Calu3 (cell line): ENCODE data around the gene NUAK2. TPM values are rescaled to one million over a fixed set of nuclear protein-coding genes. Genes with fewer than 3 reads are reported as not detected.

ENCODE experiments used
- BruUV-seq: library from RNA; stranded (reverse); fragments of 400-500 nt; replicated peaks from 2 replicates; lab custom pipeline; 2021; lab: Mats Ljungman, UMichigan
- CTCF ChIA-PET: fragments of 300-600 bp; sonication (Branson Sonifier 250); formaldehyde crosslinking; loops from one replicate; lab custom pipeline; 2022; ENCODE audit warnings: antibody characterized with exemption; lab: Charles Lee
- DNase-seq: peaks from one replicate; pipeline ENCODE4 v3.0.0; 2022
- H3K27ac Mint-ChIP-seq: one replicate; pipeline ENCODE4 v1.8.0; 2022; ENCODE audit warnings: mixed read lengths; ENCODE audit not compliant: unreplicated experiment
- H3K27me3 Mint-ChIP-seq: one replicate; pipeline ENCODE4 v1.8.0; 2022; ENCODE audit warnings: mixed read lengths; ENCODE audit not compliant: unreplicated experiment
- H3K36me3 Mint-ChIP-seq: one replicate; pipeline ENCODE4 v1.8.0; 2022; ENCODE audit warnings: mild to moderate bottlenecking, moderate library complexity, mixed read lengths; ENCODE audit not compliant: insufficient read depth, unreplicated experiment
- H3K4me1 Mint-ChIP-seq: one replicate; pipeline ENCODE4 v1.8.0; 2022; ENCODE audit warnings: mild to moderate bottlenecking, low read depth, mixed read lengths; ENCODE audit not compliant: unreplicated experiment
- H3K4me3 Mint-ChIP-seq: one replicate; pipeline ENCODE4 v1.8.0; 2022; ENCODE audit warnings: mild to moderate bottlenecking, low read depth, moderate library complexity, mixed read lengths; ENCODE audit not compliant: unreplicated experiment
- H3K9me3 Mint-ChIP-seq: one replicate; pipeline ENCODE4 v1.8.0; 2022; ENCODE audit warnings: low read depth, mixed read lengths; ENCODE audit not compliant: unreplicated experiment
- intact Hi-C: fragments of 100-400 bp; cut with micrococcal nuclease; formaldehyde crosslinking; loops from one replicate; pipeline ENCODE4 v1.10.0; 2022; ENCODE audit not compliant: unreplicated experiment
- total RNA-seq: library from RNA; stranded (reverse); gene quantifications from 2 replicates; pipeline ENCODE4 v1.2.3, GENCODE V29; 2022
- TF ChIP-seq, protein P1 (sequence below): fragments of 200-600 bp; IDR thresholded peaks from one replicate; pipeline ENCODE4 v1.8.0; 2022; ENCODE audit warnings: antibody characterized with exemption; ENCODE audit not compliant: unreplicated experiment

NUAK2 gene
- total RNA-seq, 1 experiment from 2014 or later = 3.7 TPM

DNA sequence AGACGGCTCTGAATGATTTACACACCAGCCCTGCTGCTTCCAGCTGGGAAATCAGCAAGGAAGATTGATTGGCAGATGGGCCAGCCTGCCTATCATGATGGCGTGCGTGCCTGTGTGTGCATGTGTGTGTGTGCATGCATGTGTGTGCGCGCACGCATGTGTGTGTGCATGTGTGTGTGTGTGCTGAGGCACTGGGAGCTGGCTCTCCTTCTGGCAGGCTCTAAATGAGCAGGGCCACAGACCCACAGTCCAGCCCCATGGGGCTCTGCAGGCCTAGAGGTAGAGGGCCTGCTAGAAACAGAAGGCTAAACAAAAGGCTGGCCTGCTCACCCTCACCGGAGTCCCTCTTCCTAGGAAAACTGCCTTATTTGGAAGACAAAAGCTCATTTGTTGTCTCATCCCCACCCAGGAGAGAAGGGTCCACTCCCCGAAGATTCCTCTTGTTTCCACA lies 29.2 kb upstream of the NUAK2 start:
- no peaks in the 10 kb centered on the region for H3K36me3 Mint-ChIP-seq
- H3K9me3 Mint-ChIP-seq = no peaks in the 10 kb centered on the region
- no TSS peak for BruUV-seq
- H3K27ac Mint-ChIP-seq = no peak overlapping the region
- no peak for DNase-seq
- peaks cover 25% of the 10 kb centered on the region for H3K4me1 Mint-ChIP-seq
- TF ChIP-seq, protein P1, sequence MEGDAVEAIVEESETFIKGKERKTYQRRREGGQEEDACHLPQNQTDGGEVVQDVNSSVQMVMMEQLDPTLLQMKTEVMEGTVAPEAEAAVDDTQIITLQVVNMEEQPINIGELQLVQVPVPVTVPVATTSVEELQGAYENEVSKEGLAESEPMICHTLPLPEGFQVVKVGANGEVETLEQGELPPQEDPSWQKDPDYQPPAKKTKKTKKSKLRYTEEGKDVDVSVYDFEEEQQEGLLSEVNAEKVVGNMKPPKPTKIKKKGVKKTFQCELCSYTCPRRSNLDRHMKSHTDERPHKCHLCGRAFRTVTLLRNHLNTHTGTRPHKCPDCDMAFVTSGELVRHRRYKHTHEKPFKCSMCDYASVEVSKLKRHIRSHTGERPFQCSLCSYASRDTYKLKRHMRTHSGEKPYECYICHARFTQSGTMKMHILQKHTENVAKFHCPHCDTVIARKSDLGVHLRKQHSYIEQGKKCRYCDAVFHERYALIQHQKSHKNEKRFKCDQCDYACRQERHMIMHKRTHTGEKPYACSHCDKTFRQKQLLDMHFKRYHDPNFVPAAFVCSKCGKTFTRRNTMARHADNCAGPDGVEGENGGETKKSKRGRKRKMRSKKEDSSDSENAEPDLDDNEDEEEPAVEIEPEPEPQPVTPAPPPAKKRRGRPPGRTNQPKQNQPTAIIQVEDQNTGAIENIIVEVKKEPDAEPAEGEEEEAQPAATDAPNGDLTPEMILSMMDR = no peak
- intact Hi-C loops = no loop called here
- no peak overlapping the region for H3K4me3 Mint-ChIP-seq
- CTCF ChIA-PET = interaction anchor here (0.6 to 1.3 kb wide), 3 partner anchors 15 to 307 kb away, joined by 3 to 4 read pairs (median 3); no protein-coding TSS in a partner anchor
- H3K27me3 Mint-ChIP-seq = peaks cover 21% of the 10 kb centered on the region

DNA sequence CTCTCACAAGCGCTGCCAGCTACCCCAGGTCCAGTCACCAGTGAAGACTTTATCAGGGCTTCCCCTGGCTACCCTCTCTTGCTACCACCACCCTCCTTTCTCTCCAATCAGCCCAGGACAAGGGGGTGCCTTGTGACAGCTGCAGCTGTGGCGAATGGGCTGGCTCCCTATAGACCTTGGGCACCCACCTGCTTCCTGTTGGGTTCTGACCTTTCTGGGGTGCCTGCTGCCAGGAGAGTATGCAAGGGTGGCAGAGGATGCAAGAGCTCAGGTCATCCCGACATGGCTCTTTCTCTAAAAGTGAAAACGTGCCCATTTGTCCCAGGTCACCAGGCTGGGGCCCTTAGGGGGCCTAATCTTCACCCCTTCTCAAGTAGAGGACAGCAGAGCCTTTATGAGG lies 28.6 kb upstream of the NUAK2 start:
- H3K36me3 Mint-ChIP-seq = no peaks in the 10 kb centered on the region
- H3K27ac Mint-ChIP-seq = no peak overlapping the region
- H3K9me3 Mint-ChIP-seq = no peaks in the 10 kb centered on the region
- TF ChIP-seq, protein P1 = no peak
- CTCF ChIA-PET = interaction anchor here (1.2 to 1.6 kb wide), 3 partner anchors 10 to 174 kb away, joined by 3 to 4 read pairs (median 3); no protein-coding TSS in a partner anchor
- H3K27me3 Mint-ChIP-seq = peaks cover 26% of the 10 kb centered on the region
- H3K4me3 Mint-ChIP-seq = no peak overlapping the region
- intact Hi-C loops = no loop called here
- H3K4me1 Mint-ChIP-seq = peaks cover 20% of the 10 kb centered on the region
- no TSS peak for BruUV-seq
- no peak for DNase-seq

DNA sequence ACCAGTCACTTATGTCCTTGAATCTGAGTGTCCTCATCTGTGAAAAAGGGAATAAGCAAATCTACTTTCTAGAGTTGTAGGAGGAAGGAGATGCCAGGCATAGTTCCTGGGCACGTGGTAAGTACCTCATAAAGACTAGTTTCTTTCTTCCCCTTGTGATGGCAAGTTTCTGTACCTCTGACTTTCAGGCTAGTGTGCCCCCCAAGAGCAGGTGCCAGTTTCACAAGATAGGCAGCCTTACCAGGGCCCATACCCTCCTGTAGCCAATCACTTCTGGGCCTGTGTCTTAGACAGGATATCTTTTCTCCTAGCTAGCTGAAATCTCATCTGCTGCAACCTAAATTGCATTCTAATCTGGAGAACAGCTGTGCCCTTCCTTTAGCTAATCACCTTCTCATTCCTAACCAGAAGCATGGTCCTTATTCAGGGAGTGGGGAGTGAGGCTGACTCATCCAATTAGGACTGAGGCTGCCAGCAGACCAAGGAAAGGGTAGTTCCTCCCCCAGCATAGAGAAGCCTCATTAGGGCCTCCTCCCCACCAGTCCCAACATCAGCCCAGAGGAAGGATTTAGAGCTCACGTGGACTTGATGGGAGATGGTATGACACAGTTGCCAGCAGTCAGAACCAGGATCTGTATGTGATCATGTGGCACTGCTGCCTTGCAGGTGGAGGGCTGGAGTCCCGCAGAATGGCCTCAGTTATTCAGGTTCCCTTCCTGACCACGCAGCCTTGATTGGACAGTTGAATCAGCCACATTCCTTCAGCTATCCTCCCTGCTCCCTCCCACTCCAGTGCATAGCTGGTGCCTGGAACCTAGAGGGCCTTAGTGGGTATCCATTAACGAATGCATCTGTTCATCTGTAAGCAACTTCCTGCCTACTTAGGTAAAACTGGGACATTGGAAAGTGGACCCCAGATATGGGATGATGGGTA lies 27.3 kb upstream of the NUAK2 start:
- DNase-seq = no peak
- no TSS peak for BruUV-seq
- intact Hi-C loops = no loop called here
- TF ChIP-seq, protein P1 = no peak
- H3K9me3 Mint-ChIP-seq = no peaks in the 10 kb centered on the region
- H3K27me3 Mint-ChIP-seq = peaks cover 40% of the 10 kb centered on the region
- no peak overlapping the region for H3K27ac Mint-ChIP-seq
- H3K4me3 Mint-ChIP-seq = no peak overlapping the region
- no peaks in the 10 kb centered on the region for H3K36me3 Mint-ChIP-seq
- H3K4me1 Mint-ChIP-seq = peaks cover 19% of the 10 kb centered on the region
- CTCF ChIA-PET = interaction anchor here (1.6 to 2.0 kb wide), 3 partner anchors 9 to 175 kb away, joined by 4 to 8 read pairs (median 4); no protein-coding TSS in a partner anchor

DNA sequence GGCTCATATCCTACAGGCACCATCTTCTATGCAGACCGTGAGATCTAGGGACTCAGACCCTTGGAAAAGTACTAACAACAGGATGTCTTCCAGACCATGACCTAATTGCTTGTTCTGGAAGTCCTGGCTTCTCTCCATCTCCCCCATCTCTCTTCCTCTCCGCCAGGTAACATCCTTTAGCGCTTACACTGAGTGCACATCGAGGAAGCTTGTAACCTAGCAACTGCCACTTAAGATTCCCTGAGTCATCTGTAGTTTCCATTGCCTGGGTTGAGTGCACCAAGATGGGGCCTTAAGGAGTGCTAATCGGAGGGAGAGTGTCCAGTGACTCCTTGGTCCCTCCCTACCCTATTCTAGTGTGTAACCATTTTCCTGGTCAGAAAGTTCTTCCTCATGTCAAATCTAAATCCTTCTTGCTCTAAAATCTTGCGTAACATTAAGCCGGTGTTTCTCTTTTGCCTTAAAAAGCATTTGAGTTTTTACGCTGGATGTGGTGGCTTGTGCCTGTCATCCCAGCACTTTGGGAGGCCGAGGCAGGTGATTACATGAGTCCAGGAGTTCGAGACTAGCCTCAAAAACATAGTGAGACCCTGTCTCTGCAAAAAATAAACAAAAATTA lies 25.5 kb upstream of the NUAK2 start:
- no peak overlapping the region for H3K4me3 Mint-ChIP-seq
- H3K27me3 Mint-ChIP-seq = peaks cover 55% of the 10 kb centered on the region
- H3K27ac Mint-ChIP-seq = no peak overlapping the region
- CTCF ChIA-PET = no interaction called here
- no TSS peak for BruUV-seq
- no peak for DNase-seq
- peaks cover 13% of the 10 kb centered on the region for H3K4me1 Mint-ChIP-seq
- H3K36me3 Mint-ChIP-seq = no peaks in the 10 kb centered on the region
- intact Hi-C loops = no loop called here
- H3K9me3 Mint-ChIP-seq = no peaks in the 10 kb centered on the region
- TF ChIP-seq, protein P1 = no peak
